ENCODE data around the gene AGBL5.

Gene AGBL5

DNA sequence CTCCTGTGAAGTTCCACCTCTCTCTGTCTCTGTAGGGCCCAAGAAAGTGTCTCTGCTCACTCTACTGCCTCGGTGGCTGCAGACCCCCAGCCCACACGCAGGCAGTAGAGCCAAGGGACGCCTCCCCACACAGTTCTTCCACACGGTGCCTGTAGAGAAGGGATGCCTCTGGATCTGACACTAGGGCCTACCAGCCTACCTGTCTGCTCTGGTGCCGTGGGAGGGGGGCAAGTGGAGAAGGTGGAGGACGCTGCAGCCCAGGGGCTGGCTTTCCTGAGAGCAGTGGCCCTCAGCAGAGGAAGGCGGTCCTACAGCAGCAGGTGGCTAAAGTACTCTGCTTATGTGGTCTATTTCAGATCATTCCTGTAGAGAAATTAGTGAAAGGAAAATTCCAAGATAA lies 27.7 kb upstream of the AGBL5 start:
- no peak for DNase-seq (ENCODE audit: low spot score)

DNA sequence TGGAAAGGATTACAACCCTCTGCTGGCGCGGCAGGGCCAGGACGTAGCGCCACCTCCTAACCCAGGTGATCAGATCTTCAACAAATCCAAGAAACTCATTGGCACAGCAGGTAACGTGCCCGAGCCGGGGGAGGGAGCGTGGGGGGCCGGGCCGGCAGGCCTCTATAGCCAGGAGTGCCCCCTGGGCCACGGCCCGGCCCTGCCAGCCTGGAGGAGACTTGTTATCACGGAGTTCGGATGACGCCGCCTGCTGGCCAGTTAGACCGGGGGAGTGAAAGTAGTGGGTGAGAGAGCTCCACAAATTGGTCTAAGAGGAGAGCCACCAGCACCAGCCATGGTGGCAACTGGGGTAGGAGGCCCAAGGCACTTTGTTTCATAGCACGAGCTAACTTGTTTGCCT lies 27.3 kb upstream of the AGBL5 start:
- no peak for DNase-seq (ENCODE audit: low spot score)

DNA sequence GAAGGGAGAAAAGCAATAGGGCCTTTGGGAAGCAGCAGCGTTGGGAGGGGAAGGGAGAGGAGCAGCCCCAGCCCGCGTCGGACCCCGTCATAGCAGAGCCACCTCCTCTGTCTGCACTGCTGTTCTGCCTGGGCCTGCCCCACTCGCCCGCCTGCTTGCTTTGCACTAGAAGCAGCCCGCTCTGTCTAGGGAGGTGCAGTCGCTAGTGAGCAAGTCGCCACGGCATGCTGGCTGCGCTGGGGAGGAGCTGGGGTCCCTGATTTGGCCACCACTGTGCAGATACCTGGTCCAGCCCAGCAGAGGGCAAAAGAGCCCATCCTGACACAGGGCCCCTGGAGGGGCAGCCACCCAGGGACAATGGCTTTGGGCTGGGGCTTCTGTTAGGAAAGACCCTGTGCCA lies 26.7 kb upstream of the AGBL5 start:
- no peak for DNase-seq (ENCODE audit: low spot score)

DNA sequence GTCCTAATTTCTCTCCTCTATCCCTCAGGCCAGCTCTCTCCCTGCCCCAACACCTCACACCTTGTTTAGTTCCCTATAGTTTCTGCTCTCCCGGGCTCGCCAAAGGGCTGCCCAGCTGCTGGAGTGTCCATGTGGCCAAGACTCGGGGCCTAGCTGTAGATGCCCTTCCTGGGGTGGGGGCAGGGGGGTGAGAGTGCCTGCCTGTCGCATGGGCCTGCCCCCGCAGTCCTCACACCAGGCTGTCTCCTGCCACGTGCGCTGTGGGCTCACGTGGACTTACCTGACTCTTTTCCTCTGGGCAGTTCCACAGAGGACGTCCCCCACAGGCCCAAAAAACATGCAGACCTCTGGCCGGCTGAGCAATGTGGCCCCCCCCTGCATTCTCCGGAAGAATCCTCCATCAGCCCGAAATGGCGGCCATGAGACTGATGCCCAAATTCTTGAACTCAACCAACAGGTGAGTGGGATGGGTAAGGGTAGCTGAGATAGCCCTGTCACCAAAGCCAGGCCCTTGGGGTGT lies 26.1 kb upstream of the AGBL5 start:
- DNase-seq (ENCODE audit: low spot score), result no peak

DNA sequence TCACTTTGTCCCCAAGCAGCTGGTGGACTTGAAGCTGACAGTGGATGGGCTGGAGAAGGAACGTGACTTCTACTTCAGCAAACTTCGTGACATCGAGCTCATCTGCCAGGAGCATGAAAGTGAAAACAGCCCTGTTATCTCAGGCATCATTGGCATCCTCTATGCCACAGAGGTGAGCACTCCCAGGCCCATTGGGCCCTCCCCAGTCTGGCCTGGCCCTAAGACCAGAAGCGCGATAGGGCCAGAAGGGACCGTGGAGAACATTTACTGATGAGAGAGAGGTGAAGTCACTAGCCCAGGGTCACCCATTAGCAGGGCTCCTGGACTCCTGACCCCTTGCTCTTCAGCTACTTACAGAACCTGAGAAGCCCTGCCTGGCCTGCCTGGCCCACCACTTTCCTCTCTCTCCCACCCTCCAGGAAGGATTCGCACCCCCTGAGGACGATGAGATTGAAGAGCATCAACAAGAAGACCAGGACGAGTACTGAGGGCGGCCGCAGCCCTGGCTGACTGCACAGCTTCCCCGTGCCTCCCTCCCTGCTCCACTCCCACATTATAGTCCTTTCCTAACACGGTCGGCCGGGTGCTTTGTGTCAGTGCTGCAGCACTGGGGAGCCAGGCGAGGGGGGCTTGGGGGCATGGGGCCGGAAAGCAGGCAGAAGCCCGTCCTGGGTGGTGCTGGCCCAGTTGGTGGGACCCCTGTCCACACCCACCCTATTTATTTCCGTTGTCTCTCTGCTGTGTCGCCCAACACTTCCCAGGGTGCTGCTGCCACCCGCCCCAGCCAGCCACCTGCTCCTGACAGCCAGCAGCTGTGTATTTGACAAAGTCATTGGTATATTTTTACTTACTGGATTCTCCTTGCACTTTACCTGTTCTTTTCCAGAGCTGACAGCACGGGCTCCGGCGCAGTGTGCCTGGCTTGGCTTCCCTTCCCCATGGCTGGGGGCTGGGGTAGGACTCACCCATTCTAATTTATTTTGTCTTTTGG lies 25.3 kb upstream of the AGBL5 start:
- no peak for DNase-seq (ENCODE audit: low spot score)

DNA sequence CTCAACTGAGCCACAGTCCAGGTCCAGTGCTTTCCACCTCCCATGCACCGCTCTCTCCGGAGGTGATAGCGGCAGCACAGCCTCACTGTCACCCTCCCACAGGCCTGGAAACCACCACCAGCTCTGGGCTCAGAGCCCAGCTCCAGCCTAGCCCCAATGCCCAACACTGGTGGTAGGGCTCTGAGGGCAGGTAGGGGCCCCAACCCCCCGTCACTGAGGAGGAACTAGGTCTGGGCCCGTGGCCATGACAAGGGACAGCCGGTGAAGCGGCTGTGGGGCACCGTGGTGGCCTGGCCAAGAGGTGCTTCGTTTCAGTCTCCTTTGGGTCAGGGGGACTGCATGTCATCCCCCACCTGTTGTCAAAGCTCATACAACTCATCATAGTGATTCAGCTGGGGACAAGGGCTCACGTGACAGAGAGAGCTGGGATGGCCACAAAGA lies 24.2 kb upstream of the AGBL5 start:
- no peak for DNase-seq (ENCODE audit: low spot score)

DNA sequence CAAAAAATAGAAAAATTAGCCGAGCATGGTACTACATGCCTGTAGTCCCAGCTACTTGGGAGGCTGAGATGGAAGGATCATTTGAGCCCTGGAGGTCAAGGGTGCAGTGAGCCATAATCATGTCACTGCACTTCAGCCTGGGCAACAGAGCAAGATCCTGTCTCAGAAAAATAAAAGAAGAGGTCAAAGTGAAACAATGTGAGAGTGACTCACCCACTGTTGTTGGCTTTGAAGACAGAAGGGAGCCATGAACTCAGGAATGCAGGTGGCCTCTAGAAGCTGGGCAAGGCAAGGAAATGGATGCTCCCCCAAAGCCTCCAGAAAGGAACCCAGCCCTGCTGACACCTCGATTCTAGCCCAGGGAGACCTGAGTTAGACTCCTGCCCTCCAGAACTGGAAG lies 22.4 kb upstream of the AGBL5 start:
- DNase-seq (ENCODE audit: low spot score), result no peak

DNA sequence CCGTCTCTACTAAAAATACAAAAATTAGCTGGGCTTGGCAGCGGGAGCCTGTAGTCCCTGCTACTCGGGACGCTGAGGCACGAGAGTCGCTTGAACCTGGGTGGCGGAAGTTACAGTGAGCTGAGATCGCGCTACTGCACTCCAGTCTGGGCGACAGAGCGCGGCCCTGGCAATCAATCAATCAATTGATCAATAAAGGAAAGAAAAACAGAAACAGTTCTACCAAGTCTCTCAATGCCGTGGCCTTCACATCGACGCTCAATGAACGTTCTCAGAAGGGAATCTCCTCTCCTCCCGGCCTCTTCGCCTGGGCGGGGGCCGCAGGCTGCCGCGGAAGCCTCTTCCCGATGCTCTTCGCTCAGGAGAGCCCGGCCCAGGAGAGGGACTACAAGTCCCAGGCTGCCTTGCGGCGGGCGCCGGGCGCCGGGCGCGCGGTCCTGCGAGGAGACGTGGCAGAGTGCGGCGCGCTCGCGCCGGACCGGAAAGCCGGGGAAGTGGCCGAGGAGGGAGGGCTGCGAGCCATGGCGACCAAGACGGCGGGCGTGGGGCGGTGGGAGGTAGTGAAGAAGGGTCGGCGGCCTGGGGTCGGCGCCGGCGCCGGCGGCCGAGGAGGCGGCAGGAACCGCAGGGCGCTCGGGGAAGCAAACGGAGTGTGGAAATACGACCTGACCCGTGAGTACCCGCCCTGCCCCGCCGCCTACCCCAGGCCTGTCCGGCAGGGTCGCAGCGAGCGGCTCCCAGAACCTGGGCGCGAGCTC lies 18.8 kb upstream of the AGBL5 start, which contains the start of gene TMEM214:
TMEM214 (plus strand) TSS at position 471 of the 758 bp plus-strand sequence; CDS start at position 522, 51 bp downstream.
- DNase-seq (ENCODE audit: low spot score), result peak; percentile 92

DNA sequence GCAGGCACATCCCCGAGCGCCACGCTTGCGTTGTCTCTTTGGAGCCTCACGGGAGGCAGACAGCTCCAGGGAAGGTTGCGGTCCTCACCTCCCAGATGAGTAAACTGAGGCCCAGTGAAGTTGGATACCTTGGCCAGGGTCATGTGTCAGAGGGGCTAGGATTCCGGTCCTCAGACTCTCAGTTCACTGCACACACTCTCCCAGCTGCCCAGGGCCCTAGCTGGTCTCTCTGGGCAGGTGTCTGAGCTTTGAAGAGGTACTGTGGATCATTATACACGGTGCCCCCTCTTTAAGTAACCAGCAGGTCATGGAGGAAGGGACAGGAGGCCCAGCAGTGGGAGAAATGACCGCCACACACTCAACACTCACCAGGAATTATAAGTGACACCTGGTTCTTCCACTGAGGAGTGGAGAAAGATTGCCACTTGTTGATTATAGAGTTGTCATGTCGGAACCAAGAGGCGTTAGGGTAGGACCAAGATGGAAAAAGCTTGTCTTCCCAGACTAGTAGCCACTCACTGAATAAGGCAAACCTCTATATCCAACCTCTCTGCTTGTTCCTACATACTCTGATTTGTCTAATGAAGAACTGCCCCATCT lies 18.1 kb upstream of the AGBL5 start:
- no peak for DNase-seq (ENCODE audit: low spot score)

DNA sequence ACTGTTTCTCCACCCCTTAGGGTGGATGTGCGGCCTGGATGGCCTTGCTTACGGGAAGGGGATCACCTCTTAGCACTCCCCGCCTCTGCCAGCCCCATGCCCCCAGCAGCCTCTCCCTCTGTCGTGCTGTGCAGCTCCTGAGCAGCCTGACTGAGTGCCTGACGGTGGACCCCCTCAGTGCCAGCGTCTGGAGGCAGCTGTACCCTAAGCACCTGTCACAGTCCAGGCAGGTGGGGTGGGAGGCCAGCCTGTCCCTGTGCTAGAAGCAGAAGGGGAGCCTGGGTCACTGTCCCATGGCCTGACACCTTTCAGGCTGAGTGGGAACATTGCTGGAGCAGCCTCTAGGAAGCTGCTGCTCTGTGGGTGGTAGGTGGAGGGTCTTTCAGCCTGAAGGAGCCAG lies 13.5 kb upstream of the AGBL5 start:
- no peak for DNase-seq (ENCODE audit: low spot score)

DNA sequence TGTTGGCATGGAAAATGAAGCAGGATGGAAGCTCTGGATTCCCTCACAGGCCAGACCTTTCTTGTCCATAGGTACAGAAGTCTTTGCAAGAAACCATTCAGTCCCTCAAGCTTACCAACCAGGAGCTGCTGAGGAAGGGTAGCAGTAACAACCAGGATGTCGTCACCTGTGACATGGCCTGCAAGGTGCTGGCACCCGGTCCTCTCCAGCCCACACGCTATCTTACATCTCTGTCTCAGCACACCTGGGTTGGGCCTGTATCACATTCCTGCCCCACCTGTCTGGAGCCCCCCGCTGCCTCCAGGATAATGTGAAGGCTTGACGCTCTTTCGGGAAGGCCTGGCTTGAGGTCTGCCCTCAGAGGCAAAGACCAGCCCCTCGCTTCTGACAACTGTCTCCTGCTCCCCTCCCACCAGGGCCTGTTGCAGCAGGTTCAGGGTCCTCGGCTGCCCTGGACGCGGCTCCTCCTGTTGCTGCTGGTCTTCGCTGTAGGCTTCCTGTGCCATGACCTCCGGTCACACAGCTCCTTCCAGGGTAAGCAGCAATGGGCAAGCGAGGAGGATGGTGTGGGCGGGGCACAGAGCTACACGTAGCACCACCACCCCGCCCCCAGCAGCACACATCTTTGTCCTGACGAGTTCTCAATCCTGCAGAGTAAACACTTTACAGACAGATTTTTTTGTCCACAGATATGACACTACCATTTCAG lies 12.7 kb upstream of the AGBL5 start:
- no peak for DNase-seq (ENCODE audit: low spot score)

DNA sequence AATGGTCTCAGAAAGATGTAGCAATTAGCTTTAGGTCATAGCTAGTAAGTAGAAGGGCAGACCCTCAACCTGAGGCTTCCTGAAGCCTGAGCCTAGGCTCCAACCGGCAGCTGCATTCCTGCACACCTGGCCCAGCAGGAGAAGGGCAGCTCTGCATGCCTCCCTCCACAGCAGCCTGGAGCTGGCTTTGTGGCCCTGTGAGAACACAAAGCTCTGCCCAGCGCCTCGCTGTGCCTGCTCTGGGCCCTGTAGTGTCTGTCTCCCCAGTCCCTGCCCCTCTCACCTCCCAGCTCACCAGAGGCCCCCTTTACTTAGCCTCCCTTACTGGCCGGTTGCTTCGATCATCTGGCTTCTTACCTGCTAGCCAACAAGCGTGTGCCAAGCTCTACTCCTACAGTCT lies 12.0 kb upstream of the AGBL5 start:
- DNase-seq (ENCODE audit: low spot score), result no peak

DNA sequence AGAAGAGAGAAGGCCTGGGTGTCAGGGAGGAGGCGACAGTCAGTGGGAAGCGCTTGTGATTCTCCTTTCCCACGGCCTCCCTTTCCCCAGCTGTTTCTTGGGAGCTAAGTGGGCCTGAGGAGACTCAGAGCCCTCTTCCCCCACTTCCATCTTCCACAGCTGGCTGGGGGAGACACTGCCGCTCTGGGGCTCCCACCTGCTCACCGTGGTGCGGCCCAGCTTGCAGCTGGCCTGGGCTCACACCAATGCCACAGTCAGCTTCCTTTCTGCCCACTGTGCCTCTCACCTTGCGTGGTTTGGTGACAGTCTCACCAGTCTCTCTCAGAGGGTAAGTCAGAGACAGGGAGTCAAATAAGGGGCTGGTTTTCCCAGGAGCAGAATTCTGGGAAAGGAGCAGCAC lies 11.6 kb upstream of the AGBL5 start:
- DNase-seq (ENCODE audit: low spot score), result no peak

DNA sequence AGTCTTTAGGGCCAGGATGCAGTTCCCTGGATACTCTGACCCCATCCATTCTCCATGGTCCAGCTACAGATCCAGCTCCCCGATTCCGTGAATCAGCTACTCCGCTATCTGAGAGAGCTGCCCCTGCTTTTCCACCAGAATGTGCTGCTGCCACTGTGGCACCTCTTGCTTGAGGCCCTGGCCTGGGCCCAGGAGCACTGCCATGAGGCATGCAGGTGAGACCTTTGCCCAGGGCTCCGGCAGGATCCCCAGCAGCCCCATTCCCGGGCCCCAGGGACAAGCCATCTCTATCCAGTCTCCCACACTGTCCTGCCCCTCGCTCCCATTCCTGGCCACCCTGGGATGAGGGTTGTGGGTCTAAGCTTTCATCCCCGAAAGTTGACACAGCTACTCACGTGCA lies 11.2 kb upstream of the AGBL5 start:
- DNase-seq (ENCODE audit: low spot score), result no peak

DNA sequence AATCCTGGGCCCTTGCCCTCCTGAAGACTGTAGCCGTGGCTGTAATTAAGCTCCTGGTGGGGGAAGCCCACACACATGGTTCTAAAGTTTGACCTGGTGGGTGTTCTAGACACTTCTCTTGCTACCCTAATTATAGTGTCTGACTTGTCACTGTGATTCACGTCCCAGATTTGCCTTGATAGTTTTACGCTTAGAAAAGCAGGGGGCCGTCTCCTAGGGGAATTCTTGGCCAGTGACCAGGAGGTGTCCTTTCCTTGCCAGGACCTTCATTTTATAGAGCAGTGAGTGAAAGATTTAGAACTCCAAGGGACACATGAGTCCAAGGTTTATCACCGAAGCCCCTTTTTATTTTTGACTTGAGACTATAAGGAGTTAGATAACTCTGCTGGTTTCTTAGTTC lies 9.7 kb upstream of the AGBL5 start:
- no peak for DNase-seq (ENCODE audit: low spot score)

DNA sequence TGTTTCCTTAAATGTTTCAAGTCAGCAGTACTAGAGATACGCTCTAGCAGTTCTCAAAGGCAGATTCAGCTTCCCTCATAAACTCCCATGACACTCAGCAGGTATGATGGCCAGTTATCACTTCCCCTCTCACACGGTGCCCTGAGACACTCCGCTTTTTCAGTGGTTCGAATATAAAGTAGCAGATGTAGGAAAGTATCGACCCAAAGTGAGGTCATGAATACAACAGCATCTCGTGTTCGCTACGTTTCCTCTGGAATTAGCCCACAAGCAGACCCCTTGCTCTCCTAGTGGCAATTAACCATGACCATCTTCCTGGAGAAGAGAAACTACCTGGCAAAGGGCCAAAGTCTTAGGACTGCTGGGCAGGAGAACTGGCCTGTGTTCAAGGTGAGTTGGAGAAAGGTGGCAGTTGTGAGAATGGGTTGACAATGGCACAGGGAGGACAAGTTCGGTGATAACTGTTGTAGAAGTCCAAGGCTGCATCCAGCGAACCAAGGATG lies 9.3 kb upstream of the AGBL5 start:
- DNase-seq (ENCODE audit: low spot score), result no peak

DNA sequence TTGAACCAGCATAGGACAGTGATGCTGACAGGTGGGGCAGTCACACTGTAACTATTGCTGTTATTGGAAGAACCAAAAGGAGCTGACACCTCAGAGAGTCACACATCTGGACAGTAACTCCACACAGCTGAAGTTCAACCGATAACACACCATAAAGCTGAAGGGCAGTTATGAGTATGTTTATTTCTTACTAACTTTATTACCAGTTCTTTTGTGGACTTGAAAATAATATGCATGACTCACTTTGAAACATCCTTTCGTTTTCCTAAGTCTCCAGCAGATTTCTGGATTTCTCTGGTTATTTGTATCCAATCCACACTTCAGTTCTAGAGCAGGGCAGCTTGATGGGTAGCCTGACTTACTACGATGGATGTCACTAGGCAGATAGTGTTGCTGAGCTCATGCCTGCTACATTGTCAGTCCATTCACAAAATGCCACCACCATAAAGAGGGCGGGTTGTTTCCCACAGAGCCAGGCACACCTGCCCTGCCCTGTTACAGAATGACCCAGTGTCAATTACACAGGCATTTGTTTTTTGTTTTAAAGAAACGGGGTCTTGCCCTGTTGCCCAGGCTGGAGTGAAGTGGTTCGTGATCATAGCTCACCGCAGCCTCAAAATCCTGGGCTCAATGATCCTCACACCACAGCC lies 8.4 kb upstream of the AGBL5 start:
- DNase-seq (ENCODE audit: low spot score), result no peak

DNA sequence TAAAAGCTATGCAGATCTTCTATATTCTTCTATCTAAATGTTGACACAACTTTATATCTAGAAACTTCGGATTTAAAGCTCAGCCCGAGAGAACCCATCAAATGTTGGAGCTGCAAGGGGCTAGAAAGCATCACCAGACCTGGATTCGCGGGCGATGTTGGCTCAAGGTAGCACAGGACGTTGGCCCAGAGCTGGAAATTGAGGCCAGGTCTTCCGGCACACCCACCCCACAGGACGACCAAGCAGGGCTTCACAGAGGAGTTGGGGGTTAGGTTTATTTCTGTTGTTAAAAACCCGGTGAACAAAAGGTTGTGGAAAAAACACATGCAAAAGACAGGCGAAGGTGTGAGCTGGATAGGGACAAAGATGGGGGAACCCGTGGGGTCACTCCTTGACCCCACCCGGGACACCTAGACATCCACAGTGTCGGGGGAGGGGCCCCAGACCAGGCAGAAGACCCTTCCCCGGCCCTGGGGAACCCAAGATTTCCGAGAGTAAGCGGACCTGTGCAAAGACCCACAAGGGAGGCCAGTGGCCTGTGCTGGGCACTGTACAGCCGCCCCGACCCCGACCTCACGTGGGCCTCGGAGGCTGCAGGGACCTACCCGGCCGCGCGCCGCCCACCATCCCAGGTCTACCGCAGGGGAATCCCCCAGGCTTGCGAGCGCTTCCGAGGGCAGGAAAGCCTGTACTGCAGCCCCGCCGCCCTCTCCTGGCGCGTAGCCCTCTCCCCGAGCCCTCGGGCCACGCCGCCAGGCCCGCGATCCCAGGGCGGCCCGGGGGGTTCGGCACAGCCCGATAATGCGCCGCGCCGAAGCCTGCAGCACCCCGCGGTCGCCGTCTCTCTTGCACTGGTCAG lies 1.8 kb upstream of the AGBL5 start:
- DNase-seq (ENCODE audit: low spot score), result peak; percentile 54

DNA sequence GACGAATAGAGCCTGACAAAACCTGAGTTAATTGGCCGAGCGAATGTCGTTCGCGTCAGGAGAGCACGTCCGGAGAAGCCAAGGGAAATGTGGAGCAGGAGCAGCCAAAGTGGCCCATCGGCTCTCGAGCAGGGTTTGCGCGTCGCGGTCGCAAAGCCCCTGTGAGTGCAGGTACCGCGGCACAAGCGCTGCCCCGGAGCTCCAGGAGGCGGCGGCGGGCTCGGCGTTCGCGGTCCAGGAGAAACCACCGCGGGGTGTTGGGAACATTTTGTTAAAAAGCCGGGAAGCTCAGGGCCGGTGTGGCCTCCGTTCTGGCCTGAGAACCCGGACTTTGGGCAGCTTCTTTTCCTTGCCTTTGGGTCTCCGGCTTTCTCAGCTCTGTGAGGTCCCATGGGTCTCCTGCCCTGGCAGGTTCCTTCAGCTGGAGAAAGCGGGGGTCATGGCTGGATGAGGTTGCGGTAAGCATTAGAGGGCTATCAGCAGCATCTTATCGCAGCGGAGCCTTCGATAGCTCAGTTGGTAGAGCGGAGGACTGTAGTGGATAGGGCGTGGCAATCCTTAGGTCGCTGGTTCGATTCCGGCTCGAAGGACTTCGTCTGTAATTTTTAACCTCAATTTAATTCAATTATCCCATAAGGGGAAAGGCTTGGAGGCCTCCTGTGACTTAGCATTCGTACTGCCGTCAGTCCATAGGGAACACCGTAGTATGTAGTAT lies 1.0 kb upstream of the AGBL5 start:
- DNase-seq (ENCODE audit: low spot score), result peak; percentile 83

Data from HuH-7.5 (cell line).